GM19240 (cell line): ENCODE measurements around the gene WSB2.
A peak's percentile ranks its signal among the peaks of the same experiment; 100 is the strongest.
"Not testable (repeated sequence)": the region's sequence is repeated elsewhere in the genome, so short reads cannot be mapped to it uniquely, and the experiment has no call there.

ENCODE experiments used
- DNase-seq: peaks from one replicate; pipeline ENCODE4 v3.0.0; 2011; ENCODE audit warnings: low spot score; ENCODE audit not compliant: insufficient read length

Gene WSB2

DNA sequence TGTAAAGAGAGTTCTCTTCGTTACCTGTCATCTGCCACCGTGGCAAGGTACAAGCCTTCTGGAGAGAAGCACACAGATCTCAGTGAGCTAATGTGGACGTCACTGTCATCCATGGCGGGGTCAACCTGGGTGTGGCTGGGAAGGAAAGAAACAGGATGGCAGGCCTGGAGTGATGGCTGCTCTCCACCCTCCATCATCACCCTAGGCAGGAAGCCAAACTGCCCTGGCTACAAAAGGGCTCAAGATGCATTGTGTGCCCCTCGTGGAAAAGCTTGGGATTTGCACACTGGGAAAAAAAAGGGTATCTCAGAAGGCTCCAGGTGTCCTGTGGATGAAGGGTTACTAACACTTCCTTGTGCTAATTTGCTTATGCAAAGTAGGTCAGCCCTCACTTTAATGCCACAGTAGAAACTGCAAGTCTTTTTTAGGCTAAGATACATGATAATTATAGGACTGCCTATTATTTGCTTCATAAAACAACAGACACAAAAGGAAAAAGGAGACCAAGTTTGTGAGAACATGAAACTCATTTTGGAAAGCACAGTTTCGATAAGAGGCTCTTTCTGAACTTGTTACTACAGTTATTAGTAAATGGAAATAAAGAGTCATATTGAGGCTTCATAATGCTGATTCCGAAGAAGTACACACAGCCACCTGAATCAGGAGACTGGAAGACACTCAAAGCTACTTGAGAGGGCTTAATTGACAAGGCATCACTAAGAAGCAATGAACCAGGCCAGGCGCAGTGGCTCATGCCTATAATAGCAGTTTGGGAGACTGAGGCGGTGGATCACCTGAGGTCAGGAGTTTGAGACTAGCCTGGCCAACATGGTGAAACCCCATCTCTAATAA, 25.6 kb downstream of the WSB2 start:
- no peak for DNase-seq

DNA sequence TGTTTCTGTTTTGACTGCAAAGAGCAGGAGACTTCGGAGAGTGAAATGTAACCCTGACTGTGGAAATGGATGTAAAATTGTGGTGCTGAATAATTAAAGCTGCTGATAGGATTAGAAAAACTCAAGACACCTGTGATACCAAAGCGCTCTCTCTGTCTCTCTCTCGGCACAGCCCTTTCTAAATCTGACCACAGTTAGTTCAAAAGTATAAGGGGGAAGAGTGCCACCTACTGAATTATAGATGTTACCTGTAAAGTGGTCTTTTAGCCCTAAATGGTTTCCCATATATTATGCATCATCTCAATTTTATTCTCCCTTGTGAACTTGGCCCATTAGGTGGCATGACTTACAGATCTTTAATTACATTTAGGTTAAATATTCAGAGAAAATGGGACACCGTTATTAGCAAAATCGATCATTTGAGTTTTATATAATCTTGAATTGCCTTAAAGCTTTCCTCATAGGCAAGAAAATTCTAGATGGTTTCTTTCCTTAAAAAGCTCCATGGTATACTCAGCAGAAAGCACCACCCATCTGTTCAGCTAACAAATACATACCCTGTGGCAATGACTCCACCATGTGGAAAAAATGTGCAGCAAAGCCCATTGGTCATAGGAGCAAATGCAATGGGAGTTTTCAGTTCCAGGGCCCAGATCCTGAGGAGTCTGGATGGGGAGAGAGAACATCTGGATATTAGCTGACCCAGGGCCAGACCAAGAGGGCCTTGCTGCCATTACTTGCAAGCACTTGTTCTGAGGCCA, 26.4 kb downstream of the WSB2 start:
- no peak for DNase-seq

DNA sequence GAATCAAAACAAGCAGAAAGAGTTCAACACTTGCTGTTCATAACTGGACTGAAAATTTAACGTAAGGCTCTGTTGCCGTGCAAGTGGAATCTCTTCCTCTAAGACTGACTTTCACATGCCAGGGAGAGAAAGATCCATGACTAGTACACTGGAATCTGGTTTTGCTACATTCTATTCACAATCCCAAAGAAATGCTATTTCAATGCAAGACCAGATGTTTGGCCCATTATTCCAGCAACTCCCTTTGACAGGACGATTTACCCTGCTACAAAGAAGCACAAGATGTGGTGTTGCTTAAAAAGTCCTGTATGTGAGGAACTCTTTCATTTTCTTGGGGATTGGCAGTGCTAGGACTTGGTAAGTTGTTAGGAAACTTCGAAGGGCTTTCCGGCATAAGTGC, 27.1 kb downstream of the WSB2 start:
- DNase-seq: no peak

DNA sequence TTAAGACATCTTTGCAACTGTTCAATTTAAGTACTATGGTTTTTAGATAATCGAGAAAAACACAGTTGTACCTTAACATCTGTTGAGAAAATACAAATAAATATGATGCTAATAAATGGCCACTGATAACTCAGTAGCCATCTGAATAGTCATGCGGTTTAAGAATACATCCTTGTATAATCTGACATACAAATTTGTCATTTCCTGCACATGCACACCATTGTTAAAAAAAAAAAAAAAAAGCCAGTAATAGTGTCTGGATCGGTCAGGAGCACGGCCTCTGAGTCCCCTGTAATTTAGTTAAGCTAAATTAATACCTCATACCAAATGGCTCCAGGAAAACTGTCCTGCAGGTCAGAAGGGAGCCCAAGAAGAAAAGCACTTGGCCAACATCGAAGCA, 27.7 kb downstream of the WSB2 start:
- DNase-seq: no peak

DNA sequence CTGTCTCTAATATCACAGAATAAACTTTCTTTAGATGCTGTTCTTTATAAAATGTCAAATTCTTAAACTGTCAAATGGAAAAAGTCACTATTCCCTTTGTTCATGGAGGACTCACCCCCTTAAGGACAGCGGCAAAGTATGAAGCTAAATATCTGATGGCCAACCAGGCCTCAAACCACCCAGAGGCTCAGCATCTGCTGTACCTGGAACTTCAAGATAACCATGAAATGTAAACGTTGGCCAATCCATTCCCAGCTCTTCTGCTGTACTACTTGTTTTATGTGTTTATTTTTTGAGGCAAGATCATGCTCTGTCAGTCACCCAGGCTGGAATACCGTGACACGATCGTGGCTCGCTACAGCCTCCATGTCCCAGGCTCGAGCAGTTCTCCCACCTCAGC, 28.8 kb downstream of the WSB2 start:
- DNase-seq: no peak

DNA sequence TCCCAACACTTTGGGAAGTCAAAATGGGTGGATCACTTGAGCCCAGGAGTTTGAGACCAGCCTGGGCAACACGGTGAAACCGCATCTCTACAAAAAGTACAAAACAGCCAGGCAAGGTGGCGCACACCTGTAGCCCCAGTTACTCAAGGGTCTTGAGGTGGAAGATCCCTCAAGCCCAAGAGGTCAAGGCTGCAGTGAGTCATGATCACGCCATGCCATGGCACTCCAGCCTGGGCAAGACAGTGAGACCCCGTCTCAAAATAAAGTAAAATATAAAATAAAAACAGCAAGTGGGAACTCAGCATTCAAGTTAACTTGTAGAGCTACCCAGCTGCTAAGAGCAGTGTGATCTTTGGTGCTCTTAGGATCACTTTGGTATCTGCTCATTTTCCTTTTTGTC, 31.8 kb downstream of the WSB2 start:
- no peak for DNase-seq

DNA sequence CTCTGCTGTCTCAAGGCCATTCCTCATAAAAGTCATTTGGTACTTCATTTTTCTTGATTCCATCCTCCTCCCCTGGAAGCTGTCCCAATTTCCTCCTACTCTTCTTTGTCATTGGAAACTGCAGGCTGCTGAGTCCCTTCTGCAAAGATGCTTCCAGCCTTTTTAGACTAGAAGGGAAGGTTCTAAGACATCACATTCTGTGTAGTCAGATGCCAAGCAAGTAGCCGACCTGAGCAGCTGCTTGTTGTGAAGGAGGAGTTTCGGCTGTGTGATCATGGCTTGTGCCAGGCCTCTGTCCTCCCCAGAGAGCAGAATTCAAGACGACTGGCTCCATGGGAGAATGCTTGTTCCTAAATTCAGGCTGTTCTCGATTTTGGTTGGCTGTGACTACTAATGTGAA, 35.8 kb downstream of the WSB2 start:
- no peak for DNase-seq

DNA sequence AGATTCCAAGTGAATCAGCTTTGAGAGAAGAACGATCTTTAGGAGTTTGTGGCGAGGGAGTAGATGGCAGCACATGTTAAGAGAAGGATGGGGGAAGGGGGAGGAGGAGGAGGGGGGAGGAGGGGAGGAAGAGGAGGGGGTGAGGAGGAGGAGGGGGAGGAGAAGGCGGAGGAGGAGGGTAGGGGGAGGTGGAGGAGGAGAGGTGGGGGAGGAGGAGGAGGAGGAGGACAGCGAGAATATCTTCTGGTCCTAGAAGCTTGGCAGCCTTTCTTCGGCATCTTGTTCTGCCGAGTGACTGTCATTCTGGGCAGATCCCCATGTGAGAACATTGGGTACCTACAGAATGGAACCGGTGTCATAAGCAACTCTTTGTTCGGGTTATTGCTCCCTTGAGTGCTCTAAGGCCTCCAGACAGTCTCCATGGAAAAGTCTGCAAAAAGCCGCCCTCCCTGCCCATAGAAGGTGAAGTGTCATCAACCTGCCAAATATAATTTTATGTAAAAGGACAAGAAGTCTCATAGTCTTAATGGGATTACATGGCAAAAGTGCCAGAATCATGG, 37.6 kb downstream of the WSB2 start:
- no peak for DNase-seq

DNA sequence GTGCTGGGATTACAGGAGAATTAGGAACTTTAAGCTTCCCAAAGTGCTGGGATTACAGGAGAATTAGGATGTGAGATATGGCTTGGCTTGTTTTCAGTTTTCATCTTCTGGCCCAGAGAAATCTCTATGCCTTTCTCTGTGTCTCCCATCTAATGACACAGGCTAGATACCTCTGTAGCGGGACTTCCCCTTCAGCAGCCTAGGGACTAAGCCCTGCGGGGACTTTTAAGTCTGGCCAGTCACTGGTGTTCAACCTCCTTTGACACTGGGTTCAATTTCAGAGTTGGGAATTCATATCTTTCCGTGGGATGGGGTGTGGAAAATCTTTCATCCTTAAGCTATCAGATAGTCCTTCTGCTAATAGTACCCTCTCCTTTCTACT, 38.3 kb downstream of the WSB2 start:
- no peak for DNase-seq

DNA sequence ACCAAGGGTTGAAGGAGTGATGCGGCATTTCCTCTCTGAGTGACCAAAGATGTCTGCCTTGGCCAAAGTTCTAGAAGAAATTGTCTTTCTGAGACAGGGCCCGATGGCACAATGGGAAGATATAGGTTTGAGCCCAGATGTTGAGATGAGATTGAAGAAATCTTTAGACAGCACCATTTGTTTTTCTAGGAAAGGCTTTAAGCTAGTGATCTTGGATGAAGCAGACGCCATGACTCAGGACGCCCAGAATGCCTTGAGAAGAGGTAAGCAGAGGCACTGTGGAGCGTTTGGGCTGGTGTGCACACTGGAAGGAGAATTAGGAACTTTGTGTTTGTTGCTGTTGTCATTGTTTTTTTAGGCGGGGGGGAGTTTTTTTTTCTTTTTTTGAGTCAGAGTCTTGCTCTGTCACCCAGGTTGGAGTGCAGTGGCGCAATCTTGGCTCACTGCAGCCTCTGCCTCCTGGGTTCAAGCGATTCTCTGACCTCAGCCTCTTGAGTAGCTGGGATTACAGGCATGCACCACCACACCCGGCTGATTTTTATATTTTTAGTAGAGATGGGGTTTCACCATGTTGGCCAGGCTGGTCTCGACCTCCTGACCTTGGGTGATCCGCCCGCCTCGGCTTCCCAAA, 38.8 kb downstream of the WSB2 start:
- not testable (repeated sequence) for DNase-seq

DNA sequence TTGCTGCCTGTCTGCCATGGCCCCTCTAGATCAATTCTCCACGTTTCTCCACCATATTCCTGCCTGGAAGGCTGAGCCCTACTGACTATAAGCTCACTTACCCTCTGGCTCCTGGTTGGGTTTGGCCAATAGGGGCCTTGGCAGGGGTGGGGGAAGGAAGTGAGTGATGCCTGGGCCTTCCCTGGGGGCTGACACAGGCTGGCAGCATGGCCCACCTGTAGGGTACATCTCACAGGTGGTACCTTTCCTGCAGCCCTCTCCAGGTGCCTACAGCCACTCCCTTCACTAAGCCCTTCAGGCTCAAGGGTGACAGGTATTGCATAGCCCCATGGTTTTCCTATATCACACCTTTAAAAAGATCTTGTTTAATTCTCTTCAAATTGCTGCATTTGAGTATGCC, 40.9 kb downstream of the WSB2 start:
- DNase-seq: no peak

DNA sequence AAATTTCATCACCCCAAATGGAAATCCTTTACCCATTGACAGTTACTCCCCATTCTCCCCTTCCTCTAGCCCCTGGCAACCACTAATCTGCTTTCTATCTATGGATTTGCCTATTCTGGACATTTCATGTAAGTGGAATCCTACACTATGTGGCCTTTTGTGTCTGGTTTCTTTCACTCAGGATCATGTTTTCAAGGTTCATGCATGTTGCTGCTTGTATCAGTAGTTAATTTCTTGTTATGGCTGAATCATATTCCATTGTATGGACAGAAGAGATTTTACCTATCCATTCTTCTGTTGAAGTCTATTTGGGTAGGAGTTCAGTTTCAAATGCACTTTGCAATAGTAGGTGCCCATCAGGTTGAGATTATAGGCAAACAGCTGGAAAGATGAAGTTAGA, 43.1 kb downstream of the WSB2 start:
- DNase-seq: no peak

DNA sequence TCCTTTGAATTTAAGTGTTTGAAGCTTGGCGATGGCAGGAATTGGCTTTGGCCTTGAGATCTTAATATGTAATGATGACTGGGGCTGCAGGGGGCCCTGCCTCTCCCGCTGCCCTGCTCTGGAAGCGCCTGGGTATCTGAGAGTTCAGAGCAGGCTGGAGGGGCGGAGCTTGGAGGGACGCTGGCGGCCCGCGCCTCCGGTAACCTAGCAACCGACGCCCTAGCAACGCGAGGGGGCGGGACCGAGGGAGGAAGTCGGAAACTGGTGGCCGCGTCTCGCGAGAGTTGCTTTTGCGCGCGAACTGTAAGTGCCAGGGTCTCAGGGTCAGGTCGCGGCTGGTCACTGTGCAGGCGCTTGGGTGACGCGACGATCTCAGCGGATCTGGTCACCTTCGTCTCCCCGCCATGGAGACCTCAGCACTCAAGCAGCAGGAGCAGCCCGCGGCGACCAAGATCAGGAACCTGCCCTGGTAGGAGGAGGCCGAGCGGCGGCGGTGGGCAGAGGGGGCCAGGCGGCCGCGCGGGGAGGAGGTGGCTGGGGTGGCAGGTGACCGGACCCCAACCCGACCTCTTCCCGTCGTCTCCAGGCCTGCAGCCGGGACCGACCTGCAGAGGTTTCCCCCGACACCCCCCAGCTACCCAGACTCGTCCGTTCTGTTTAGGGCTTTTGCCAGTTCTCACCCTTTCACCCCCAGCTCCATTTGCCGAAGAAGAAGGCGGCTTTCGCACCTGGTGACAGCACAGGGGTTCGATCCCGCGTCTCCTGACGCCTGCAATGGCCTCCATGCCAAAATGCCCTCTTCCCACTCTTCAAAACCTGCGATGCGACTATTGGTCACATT, 44.3 kb downstream of the WSB2 start, which contains the start of gene RFC5:
Gene RFC5, plus strand, starts transcription at position 280 of the 841 bp plus-strand sequence. Its CDS starts 125 bp downstream, at position 405.
- DNase-seq: peak; percentile 95

DNA sequence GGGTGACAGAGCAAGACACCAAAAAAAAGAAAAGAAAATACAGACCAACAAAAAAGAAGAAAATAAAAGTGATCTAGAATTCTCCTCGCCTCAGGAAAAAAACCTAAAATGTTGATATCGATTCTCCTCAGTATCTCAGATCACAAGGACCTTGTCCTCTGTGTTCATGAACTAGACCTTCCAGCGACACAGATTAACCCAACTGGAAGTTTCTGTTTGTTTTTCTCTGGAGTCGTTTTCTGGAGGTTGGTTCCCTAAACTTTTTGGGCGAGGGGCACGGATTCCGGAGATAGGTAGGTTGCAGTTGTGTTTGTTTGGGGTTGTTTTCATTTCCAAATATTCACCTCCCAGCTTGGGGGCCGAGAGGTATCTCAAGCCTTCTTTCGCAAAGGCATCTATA, 45.0 kb downstream of the WSB2 start:
- DNase-seq: no peak

DNA sequence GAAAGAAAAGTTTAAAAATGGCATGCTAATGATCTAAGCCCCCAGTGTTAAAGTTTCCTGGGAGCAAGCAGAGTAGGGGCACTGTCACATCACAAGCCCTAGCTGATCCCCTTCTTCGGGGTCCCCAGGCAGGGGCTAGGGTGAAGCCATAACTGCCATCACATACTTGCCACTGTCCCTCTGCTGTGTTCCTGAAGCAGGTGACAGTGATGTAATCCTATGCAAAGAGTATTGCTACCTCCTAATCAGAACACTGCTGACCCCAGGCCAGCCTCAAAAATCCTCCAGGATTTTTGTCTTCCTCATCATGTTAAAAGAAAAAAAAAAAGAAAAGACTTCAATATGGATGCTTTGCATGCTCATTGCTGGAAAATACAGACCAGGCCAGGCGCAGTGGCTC, 45.7 kb downstream of the WSB2 start:
- DNase-seq: no peak

DNA sequence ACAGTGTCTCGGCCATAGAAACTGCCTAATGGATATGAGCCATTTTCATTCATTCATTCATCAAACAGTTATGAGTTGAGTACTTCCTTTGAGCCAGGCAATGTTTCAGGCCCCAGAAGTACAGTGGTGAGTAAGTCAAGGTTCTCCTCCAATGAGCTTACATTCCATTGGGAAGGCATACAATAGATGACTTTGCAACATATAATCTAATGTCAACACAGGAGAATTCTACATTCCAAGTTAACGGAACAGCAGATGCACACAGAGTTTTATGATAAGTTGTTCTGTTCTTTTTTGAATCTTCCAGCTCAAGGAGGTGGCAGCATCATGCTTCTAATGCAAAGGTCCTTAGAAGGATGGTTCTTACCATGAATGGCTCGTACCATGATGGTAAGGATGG, 47.7 kb downstream of the WSB2 start:
- no peak for DNase-seq

DNA sequence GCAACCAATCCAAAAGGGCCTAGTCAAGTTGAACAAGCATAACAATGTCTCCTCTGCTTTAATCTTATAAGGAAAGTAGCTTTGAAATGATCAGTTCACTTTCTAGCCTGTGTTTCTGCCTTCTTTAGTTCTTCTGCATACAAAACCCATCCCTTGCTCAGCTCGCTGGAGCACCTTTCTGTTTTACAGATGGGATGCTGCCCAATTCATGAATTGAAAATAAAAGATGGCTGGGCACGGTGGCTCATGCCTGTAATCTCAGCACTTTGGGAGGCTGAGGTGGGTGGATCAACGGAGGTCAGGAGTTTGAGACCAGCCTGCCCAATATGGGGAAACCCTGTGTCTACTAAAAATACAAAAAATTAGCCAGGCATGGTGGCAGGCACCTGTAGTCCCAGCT, 49.0 kb downstream of the WSB2 start:
- DNase-seq: no peak

DNA sequence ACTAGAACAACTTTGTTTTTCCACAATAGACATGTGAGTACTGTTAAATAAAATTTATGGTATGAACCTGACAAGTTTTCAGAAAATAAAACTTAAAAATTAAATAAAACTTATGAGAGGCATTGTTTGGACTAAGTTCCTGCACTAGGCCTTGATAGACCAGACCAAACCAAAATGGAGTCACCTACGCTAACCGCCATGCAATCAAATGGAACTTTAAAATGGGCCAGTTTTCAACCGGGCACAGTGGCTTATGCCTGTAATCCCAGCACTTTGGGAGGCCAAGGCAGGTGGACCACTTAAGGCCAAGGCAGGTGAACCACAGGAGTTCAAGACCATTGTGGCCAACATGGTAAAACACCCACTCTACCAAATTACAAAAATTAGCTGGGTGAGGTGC, 49.6 kb downstream of the WSB2 start:
- DNase-seq: no peak

DNA sequence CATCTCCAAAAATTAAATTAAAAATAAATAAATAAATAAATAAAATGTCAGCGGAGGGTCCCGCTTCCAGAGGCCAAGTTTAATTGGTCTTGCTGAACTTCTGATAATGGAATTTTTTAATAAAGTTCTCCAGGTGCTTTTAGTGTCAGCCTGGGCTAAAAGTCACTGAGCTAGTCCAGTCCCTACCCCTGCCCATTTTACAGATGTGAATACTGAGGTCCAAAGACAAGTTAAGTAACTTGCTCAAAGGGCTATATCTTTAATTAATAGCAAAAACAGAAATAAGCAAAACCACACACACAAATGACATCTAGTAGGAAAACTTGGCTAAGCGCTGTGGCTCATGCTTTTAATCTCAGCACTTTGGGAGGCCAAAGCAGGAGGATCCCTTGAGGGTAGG, 50.1 kb downstream of the WSB2 start:
- no peak for DNase-seq

DNA sequence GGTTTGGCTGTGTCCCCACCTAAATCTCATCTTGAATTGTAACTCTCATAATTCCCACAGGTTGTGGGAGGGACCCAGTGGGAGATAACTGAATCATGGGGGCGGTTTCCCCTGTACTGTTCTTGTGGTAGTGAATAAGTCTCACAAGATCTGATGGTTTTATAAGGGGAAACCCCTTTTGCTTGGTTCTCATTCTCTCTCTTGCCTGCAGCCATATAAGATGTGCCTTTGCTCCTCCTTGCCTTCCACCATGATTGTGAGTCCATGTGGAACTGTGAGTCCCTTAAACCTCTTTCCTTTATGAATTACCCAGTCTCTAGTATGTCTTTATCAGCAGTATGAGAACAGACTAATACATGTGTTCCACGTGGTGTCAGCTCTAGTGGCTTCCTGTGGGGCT, 61.2 kb downstream of the WSB2 start:
- DNase-seq: not testable (repeated sequence)

DNA sequence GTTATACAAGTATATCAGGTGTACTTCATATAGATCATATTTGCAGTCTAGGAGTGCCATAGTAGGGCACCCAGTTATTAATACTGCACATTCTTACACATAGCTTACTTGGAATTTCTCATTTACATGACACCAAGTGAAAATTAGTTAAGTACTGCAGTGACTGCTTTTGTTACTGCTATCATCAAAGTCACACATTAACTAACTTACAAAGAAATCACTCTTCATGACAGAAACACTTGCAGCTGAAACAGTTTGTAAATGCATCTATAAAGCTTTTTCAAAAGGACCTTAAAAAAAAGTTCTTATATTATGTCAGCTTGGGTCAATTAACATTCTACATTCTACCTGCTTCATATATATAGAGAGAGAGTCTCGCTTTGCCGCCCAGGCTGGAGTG, 62.3 kb downstream of the WSB2 start:
- DNase-seq: no peak
